ENCODE measurements around the gene FGFR4.

The FGFR4 gene

GRCh38 chr5:177111720-177112394 lies 25.1 kb downstream of the FGFR4 start:
- no peak overlapping the region for H3K4me3 ChIP-seq (ENCODE audit: low read depth, low read length)
- H3K27me3 ChIP-seq (ENCODE audit: control insufficient read depth, insufficient read depth, low read length), result no peaks in the 10 kb centered on the region
- no peaks in the 10 kb centered on the region for H3K36me3 ChIP-seq (ENCODE audit: control insufficient read depth, insufficient read depth, low read length)
- peaks cover 8% of the 10 kb centered on the region for H3K4me1 ChIP-seq (ENCODE audit: control insufficient read depth, insufficient read depth, low read length)
- H3K9me3 ChIP-seq (ENCODE audit: control insufficient read depth, insufficient read depth, low read length), result no peaks in the 10 kb centered on the region
- H3K9ac ChIP-seq (ENCODE audit: low read depth, low read length), result no peak overlapping the region

- Histone ChIP-seq H3K4me1 (ENCODE audit: control insufficient read depth, insufficient read depth, low read length) (peaks cover 8% of the 10 kb centered on the region), H3K4me3 (ENCODE audit: low read depth, low read length) (no peak overlapping the region), H3K9ac (ENCODE audit: low read depth, low read length) (no peak overlapping the region), H3K9me3 (ENCODE audit: control insufficient read depth, insufficient read depth, low read length) (no peaks in the 10 kb centered on the region), H3K36me3 (ENCODE audit: control insufficient read depth, insufficient read depth, low read length) (no peaks in the 10 kb centered on the region), H3K27me3 (ENCODE audit: control insufficient read depth, insufficient read depth, low read length) (no peaks in the 10 kb centered on the region)
Observed at GRCh38 chr5:177112589-177113220, 26.0 kb downstream of the FGFR4 start.

DNA sequence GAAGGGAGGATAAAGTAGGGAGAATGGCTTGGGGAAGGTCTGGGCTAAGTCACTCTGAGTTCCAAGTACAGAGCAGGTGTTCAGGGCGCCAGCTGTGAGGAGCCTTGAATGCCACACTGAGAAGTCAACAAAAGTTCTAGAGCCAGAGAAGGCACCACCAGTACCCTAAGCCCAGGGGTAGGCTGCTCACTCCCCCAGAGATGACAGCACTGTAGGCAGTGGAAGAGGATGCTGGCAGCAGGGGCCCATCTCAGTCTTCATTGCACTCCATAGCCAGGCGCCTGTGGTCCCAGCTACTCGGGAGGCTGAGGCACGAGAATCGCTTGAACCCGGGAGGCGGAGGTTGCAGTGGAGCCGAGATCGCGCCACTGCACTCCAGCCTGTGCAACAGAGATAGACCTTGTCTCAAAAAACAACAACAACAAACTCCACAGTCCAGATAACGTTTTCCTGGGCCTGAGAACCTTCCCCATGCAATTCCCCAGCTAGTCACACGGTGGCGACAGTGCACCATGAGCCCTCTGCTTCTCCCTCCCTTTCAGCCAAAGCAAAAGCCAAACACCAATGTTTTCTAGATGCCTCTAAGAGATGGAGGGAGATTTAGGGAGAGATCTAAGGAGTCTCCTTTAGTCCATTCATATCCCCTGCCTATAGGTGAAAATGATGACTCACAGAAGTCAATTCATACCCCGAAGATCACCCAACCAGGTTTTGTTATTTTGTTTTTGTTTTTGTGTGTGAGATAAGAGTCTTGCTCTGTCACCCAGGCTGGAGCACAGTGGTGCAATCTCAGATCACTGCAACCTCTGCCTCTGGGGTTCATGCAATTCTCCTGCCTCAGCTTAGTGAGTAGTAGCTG lies 27.1 kb downstream of the FGFR4 start:
- Histone ChIP-seq H3K36me3 (ENCODE audit: control insufficient read depth, insufficient read depth, low read length) (no peaks in the 10 kb centered on the region), H3K9me3 (ENCODE audit: control insufficient read depth, insufficient read depth, low read length) (no peaks in the 10 kb centered on the region), H3K4me3 (ENCODE audit: low read depth, low read length) (no peak overlapping the region), H3K27me3 (ENCODE audit: control insufficient read depth, insufficient read depth, low read length) (no peaks in the 10 kb centered on the region), H3K9ac (ENCODE audit: low read depth, low read length) (no peak overlapping the region), H3K4me1 (ENCODE audit: control insufficient read depth, insufficient read depth, low read length) (peaks cover 8% of the 10 kb centered on the region)

DNA sequence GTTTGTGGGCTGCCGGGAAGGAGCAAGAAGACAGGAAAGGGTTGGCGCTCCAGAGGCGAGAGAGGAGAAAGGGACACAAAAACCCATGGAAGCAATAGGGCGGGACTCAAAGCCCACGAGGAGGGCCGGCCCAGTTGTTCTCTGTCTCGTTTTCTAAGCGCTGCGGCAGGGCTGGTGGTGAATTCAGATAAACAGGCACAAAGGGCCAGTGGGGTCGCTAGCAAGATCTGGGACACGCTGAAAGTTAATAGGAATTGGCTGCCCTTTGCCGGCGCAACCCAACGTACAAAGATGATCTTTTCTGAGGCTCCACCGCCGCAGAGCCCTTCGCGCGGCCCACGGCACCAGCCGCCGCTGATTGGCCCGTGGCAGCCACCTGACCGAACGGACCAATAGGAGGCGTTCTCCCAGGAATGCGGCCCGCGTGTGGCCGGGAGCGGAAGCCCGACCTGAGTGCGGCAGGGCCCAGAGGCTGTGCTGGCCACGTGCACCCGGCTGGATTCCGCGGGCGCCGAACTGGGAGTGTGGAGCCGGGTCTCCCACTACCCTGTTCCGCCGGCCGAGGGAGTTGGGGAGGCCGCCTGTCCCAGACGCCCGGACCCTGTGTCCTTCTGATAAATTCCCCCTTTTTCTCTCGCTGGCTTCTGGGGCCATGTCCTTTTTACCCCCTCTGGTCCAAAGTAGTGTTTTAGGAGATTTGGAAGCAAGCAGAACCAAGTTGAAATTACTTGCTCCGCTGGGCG lies 30.1 kb downstream of the FGFR4 start:
- H3K36me3 ChIP-seq (ENCODE audit: control insufficient read depth, insufficient read depth, low read length), result no peaks in the 10 kb centered on the region
- no peak overlapping the region for H3K4me3 ChIP-seq (ENCODE audit: low read depth, low read length)
- H3K27me3 ChIP-seq (ENCODE audit: control insufficient read depth, insufficient read depth, low read length), result no peaks in the 10 kb centered on the region
- no peak overlapping the region for H3K9ac ChIP-seq (ENCODE audit: low read depth, low read length)
- H3K9me3 ChIP-seq (ENCODE audit: control insufficient read depth, insufficient read depth, low read length), result no peaks in the 10 kb centered on the region
- H3K4me1 ChIP-seq (ENCODE audit: control insufficient read depth, insufficient read depth, low read length), result peaks cover 6% of the 10 kb centered on the region

DNA sequence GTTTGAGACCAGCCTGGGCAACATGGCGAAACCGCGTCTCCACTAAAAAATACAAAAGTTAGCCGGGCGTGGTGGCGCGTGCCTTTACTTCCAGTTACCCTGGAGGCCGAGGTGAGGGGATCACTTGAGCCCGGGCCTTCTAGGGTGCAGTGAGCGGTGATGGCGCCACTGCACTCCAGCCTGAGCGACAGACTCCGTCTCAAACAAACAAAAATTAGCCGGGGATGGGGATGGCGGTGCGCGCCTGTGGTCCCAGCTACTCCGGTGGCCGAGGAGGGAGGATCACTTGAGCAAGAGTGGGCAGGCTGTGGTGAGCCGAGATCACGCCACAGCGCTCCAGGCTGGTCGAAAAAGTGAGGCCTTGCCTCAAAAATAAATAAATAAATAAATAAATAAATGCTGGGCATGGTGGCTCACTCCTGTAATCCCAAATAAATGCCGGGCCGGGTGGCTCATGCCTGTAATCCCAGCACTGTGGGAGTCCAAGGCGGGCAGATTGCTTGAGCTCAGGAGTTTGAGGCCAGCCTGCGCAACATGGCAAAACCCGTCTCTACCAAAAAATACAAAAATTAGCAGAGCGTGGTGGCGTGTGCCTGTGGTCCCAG lies 30.8 kb downstream of the FGFR4 start:
- H3K4me1 ChIP-seq (ENCODE audit: control insufficient read depth, insufficient read depth, low read length), result peaks cover 6% of the 10 kb centered on the region
- no peaks in the 10 kb centered on the region for H3K36me3 ChIP-seq (ENCODE audit: control insufficient read depth, insufficient read depth, low read length)
- H3K9me3 ChIP-seq (ENCODE audit: control insufficient read depth, insufficient read depth, low read length), result no peaks in the 10 kb centered on the region
- no peak overlapping the region for H3K4me3 ChIP-seq (ENCODE audit: low read depth, low read length)
- H3K27me3 ChIP-seq (ENCODE audit: control insufficient read depth, insufficient read depth, low read length), result no peaks in the 10 kb centered on the region
- H3K9ac ChIP-seq (ENCODE audit: low read depth, low read length), result no peak overlapping the region

DNA sequence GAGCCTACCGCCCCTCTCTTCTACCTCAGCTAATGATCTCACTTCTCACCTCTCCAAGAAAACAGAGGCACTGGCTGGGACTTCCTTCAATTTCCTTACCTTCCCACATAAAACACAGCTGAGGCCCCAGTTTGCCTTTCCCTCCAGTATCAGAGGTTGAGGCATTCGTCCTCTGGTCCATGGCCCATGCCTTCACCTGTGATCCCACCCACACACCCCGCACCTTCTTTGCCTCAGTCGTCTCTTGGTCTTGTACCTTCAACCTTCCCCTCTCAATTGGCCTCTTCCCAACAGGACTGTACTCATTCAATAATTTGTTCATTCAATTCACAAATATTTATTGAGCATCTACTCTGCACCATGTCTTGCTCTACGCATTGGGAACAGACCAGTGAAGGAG lies 35.9 kb downstream of the FGFR4 start:
- H3K4me1 ChIP-seq (ENCODE audit: control insufficient read depth, insufficient read depth, low read length), result peaks cover 2% of the 10 kb centered on the region
- no peak overlapping the region for H3K9ac ChIP-seq (ENCODE audit: low read depth, low read length)
- H3K9me3 ChIP-seq (ENCODE audit: control insufficient read depth, insufficient read depth, low read length), result no peaks in the 10 kb centered on the region
- H3K4me3 ChIP-seq (ENCODE audit: low read depth, low read length), result no peak overlapping the region
- no peaks in the 10 kb centered on the region for H3K27me3 ChIP-seq (ENCODE audit: control insufficient read depth, insufficient read depth, low read length)
- no peaks in the 10 kb centered on the region for H3K36me3 ChIP-seq (ENCODE audit: control insufficient read depth, insufficient read depth, low read length)

DNA sequence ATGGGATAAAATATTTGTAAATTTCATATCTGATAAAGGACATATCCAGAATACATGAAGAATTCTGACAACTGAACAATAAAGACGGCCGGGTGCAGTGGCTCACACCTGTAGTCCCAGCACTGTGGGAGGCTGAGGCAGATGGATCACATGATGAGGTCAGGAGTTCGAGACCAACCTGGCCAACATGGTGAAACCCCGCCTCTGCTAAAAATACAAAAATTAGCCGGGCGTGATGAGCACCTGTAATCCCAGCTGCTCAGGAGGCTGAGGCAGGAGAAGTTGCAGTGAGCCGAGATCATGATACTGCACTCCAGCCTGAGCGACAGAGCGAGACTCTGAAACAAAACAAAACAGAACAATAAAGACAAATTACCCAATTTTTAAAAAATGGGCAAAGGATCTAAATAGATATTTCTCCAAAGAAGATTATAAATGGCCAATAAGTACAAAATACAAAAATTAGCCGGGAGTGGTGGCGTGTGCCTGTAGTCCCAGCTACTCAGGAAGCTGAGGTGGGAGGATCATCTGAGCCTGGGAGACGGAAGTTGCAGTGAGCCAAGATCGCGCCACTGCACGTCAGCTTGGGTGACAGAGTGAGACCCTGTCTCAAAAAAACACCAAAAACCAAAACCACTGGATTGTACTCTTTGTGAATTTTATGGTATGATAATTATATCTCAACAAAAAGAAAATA lies 37.2 kb downstream of the FGFR4 start:
- Histone ChIP-seq H3K36me3 (ENCODE audit: control insufficient read depth, insufficient read depth, low read length) (no peaks in the 10 kb centered on the region), H3K4me1 (ENCODE audit: control insufficient read depth, insufficient read depth, low read length) (peaks cover 2% of the 10 kb centered on the region), H3K9ac (ENCODE audit: low read depth, low read length) (no peak overlapping the region), H3K9me3 (ENCODE audit: control insufficient read depth, insufficient read depth, low read length) (no peaks in the 10 kb centered on the region), H3K4me3 (ENCODE audit: low read depth, low read length) (no peak overlapping the region), H3K27me3 (ENCODE audit: control insufficient read depth, insufficient read depth, low read length) (peaks cover 2% of the 10 kb centered on the region)

DNA sequence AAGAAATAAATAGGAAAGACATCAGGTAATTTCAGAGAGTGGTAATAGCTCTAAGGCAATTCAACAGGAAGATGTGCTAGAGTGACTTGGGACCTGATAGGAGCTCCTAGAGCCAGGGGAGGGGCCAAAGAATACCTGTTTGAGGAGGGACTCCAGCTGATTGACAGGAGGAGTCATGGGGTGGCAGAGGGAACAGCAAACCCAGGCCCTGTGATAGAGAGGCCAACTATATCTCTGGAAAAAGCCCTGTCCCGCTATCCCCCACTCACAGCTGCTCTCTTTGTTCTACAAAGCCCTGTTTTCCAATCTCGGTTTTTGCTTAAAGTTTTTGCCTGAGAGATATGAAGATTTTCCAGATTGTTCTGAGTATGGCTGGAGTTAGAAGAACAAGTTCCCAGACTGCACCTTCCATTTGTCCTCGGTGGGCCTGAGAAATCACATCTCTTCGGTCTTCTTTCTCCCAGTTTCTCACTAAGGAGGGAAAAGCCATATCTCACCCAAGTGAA lies 37.8 kb downstream of the FGFR4 start:
- H3K9me3 ChIP-seq (ENCODE audit: control insufficient read depth, insufficient read depth, low read length), result no peaks in the 10 kb centered on the region
- peaks cover 3% of the 10 kb centered on the region for H3K27me3 ChIP-seq (ENCODE audit: control insufficient read depth, insufficient read depth, low read length)
- H3K9ac ChIP-seq (ENCODE audit: low read depth, low read length), result peak overlapping the region; percentile 24
- H3K4me3 ChIP-seq (ENCODE audit: low read depth, low read length), result no peak overlapping the region
- H3K4me1 ChIP-seq (ENCODE audit: control insufficient read depth, insufficient read depth, low read length), result peaks cover 2% of the 10 kb centered on the region
- no peaks in the 10 kb centered on the region for H3K36me3 ChIP-seq (ENCODE audit: control insufficient read depth, insufficient read depth, low read length)

DNA sequence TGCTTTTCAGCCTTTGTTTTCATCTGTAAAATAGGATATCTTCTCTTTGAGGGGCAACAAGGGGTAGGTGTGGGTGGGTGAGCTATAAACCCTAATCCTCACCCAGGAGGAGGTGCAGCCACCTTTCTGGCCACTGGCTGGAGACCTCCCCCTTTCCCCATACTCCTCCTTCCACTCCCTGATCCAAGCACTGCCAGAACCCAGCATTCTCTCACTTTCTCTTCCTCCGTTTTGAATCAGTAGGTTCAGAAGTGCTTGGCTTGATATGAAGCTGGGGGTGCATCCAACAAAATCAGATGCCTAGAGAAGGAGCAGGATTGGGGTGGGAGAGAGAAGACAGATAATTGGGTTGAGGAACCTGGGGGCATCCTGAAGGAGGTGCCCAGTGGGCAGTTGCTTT lies 40.1 kb downstream of the FGFR4 start:
- Histone ChIP-seq H3K9ac (ENCODE audit: low read depth, low read length) (no peak overlapping the region), H3K27me3 (ENCODE audit: control insufficient read depth, insufficient read depth, low read length) (peaks cover 3% of the 10 kb centered on the region), H3K4me1 (ENCODE audit: control insufficient read depth, insufficient read depth, low read length) (peaks cover 10% of the 10 kb centered on the region), H3K36me3 (ENCODE audit: control insufficient read depth, insufficient read depth, low read length) (no peaks in the 10 kb centered on the region), H3K4me3 (ENCODE audit: low read depth, low read length) (no peak overlapping the region), H3K9me3 (ENCODE audit: control insufficient read depth, insufficient read depth, low read length) (no peaks in the 10 kb centered on the region)

DNA sequence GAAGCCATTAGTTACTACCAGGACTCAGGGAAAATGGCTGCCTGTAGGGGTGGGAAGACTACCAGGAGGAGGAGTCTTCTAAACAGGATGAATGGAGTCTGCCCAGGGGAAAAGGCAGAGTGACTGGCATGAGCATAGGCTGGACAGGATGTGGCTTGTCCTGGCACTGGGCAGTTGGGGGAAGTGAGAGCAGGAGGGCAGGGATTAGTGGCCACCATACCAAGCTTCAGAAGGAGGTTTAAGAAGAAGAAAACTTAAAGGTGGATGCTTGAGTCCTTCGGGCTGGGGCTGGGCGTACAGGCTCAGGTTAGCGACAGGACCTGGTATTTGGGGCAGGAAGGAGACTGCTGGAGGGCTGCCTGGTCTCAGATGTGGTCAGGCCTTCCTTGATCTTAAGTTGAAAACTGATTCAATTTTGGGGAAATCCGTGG lies 41.9 kb downstream of the FGFR4 start:
- peaks cover 10% of the 10 kb centered on the region for H3K4me1 ChIP-seq (ENCODE audit: control insufficient read depth, insufficient read depth, low read length)
- no peak overlapping the region for H3K9ac ChIP-seq (ENCODE audit: low read depth, low read length)
- no peaks in the 10 kb centered on the region for H3K9me3 ChIP-seq (ENCODE audit: control insufficient read depth, insufficient read depth, low read length)
- H3K36me3 ChIP-seq (ENCODE audit: control insufficient read depth, insufficient read depth, low read length), result peaks cover 3% of the 10 kb centered on the region
- H3K27me3 ChIP-seq (ENCODE audit: control insufficient read depth, insufficient read depth, low read length), result peaks cover 3% of the 10 kb centered on the region
- H3K4me3 ChIP-seq (ENCODE audit: low read depth, low read length), result no peak overlapping the region

Data from iPS-15b (cell line).